ENCODE results near the gene ZDHHC1. TPM values are rescaled to one million over a fixed set of nuclear protein-coding genes. Genes with fewer than 3 reads are reported as not detected.

ZDHHC1 gene
- total and polyA plus RNA-seq, 2 experiments from 2014 or later: 18.7 to 22.4 TPM

DNA sequence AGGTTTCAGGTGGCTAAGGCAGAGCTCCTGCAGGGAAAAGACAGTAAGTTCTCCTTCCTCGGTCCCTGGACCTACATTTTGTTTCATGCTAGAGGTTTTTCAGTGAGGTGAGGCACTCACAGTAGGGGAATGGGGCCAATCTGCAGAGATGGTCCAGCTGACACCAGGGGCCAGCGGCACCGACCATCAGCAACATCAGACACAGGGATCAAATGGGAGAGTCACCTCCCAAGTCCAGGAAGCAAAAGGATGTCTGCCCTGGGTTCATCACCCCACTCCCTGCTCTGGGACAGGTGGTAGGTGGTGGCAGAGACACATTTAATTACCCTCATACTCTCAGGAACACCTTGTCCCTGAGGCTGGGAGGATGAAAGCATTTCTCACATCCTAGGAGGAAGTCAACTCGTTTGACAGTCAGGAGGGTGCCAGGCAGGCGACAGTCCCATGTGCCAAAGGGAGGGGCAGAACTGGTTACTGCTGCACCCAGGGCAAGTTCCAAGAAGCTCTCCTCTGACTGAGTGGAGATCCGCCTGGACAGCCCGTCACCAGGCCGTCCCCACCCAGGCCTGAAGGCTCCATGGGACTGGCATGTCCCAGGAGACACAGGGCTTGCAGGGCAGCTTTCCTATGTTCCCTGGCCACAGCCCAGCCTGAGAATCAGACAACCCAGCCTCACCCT lies 45.5 kb upstream of the ZDHHC1 start:
- no peaks in the 10 kb centered on the region for H3K36me3 ChIP-seq
- H3K4me3 ChIP-seq: no peak overlapping the region
- H3K27me3 ChIP-seq: no peaks in the 10 kb centered on the region
- TF ChIP-seq, protein P1, sequence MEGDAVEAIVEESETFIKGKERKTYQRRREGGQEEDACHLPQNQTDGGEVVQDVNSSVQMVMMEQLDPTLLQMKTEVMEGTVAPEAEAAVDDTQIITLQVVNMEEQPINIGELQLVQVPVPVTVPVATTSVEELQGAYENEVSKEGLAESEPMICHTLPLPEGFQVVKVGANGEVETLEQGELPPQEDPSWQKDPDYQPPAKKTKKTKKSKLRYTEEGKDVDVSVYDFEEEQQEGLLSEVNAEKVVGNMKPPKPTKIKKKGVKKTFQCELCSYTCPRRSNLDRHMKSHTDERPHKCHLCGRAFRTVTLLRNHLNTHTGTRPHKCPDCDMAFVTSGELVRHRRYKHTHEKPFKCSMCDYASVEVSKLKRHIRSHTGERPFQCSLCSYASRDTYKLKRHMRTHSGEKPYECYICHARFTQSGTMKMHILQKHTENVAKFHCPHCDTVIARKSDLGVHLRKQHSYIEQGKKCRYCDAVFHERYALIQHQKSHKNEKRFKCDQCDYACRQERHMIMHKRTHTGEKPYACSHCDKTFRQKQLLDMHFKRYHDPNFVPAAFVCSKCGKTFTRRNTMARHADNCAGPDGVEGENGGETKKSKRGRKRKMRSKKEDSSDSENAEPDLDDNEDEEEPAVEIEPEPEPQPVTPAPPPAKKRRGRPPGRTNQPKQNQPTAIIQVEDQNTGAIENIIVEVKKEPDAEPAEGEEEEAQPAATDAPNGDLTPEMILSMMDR (IDR thresholded peaks at IDR 0.05; ENCODE audit: low read depth, low read length): no peak
- no peak overlapping the region for H3K27ac ChIP-seq
- DNase-seq (ENCODE audit: low read depth in 1 of 2, low spot score in 1 of 2): no peak
- H3K4me1 ChIP-seq (ENCODE audit: low read depth): peaks cover 21% of the 10 kb centered on the region
- no peaks in the 10 kb centered on the region for H3K9me3 ChIP-seq (ENCODE audit: low read depth)

DNA sequence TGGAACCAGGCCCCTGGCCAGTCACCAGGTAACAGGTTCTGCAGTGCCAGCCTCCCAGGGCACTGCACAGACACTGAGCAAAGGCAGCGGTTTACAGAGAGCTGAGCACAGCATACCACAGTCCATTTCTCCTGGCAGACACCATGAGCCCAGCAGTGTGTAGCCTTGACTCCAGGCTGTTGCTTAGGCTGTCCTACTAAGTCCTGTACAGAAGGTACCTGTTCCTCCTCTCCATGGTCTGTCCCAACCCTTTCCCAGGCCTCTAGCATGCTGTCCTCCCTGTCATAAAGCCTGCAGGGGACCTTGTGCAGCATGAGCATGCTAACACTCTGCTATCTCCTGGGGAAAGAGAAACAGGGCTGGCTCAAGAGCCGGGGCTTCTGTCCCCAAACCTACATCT lies 44.7 kb upstream of the ZDHHC1 start:
- H3K9me3 ChIP-seq (ENCODE audit: low read depth): no peaks in the 10 kb centered on the region
- H3K4me3 ChIP-seq: no peak overlapping the region
- no peak for DNase-seq (ENCODE audit: low read depth in 1 of 2, low spot score in 1 of 2)
- no peak overlapping the region for H3K27ac ChIP-seq
- no peaks in the 10 kb centered on the region for H3K27me3 ChIP-seq
- peaks cover 23% of the 10 kb centered on the region for H3K4me1 ChIP-seq (ENCODE audit: low read depth)
- H3K36me3 ChIP-seq: no peaks in the 10 kb centered on the region
- TF ChIP-seq, protein P1 (IDR thresholded peaks at IDR 0.05; ENCODE audit: low read depth, low read length): no peak

DNA sequence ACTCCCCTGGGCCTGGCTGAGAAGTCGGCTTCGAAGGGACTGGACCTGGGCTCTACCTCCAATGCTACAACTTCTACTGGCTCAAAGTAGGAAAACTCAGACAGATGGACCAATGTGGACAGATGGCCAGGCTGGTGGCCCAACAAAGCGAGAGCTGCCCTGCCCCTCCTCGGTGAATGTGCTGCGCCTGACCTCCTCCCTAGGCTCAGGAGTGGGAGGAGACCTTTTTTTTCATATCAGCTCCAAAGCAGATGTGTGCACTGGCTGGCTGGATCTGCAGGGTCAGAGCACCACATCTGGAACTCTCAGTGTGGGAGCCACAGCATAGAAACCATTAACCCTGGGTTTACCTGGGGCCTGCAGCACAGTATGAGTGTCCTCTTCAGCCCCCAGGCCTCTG lies 43.9 kb upstream of the ZDHHC1 start:
- peaks cover 20% of the 10 kb centered on the region for H3K4me1 ChIP-seq (ENCODE audit: low read depth)
- no peak for DNase-seq (ENCODE audit: low read depth in 1 of 2, low spot score in 1 of 2)
- no peaks in the 10 kb centered on the region for H3K36me3 ChIP-seq
- H3K27me3 ChIP-seq: no peaks in the 10 kb centered on the region
- no peak overlapping the region for H3K4me3 ChIP-seq
- no peaks in the 10 kb centered on the region for H3K9me3 ChIP-seq (ENCODE audit: low read depth)
- TF ChIP-seq, protein P1 (IDR thresholded peaks at IDR 0.05; ENCODE audit: low read depth, low read length): no peak
- peak overlapping the region; percentile 76 for H3K27ac ChIP-seq

DNA sequence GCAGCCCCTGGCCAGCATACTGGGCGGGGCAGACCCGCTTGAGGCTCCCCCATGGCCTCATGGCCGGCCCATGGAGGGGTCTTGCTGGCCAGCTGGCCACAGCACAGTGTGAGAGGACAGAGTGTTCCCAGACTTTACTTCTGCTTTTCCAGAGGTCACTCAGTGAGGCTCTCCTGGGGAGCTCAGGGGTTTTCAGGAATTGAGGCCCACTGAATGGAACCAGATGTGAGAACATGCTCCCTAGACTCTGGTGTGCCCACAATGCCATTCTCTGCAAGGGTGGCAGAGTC lies 43.5 kb upstream of the ZDHHC1 start:
- Histone ChIP-seq H3K27me3 (no peaks in the 10 kb centered on the region), H3K4me3 (no peak overlapping the region), H3K9me3 (ENCODE audit: low read depth) (no peaks in the 10 kb centered on the region), H3K4me1 (ENCODE audit: low read depth) (peaks cover 20% of the 10 kb centered on the region), H3K27ac (peak overlapping the region; percentile 76), H3K36me3 (no peaks in the 10 kb centered on the region)
- no peak for DNase-seq (ENCODE audit: low read depth in 1 of 2, low spot score in 1 of 2)
- TF ChIP-seq, protein P1 (IDR thresholded peaks at IDR 0.05; ENCODE audit: low read depth, low read length): no peak

DNA sequence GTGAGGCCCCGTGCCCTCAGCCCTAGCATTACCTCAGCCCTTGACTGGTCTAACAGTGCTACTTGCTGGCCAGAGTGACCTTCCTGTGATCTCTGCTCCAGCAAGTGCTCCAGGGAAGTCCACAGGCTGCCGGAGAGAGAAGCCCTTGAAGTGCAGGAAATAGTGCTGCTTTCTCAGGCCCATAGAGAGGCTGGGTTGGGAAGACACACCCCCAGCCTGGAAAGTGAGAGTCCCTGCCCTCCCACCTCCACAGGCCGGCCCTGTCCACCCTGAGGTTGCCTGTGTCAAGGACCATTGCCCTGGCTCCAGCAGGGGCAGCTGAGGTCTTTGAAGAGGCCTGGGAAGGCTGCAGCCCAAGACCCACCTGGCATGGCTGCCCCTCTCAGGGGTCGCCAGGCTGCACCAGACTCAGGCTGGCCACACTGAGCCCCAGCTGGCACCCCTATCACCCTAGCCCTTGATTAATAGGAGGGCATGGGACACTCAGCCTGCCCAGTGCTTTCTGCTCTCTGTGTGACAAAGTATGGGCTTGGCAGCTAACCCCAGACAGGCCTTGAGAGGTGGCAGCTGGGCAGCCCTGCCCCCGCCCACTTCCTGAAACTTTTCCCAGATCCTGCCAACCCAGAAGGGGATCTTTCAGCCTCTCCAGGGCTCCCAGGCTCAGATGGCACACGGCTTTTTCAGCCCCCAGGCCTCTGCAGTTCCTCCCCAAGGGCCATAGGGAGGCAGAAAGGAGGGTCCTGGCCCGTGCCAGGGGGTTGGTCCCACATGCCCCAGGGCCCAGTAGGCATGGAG lies 43.0 kb upstream of the ZDHHC1 start:
- Histone ChIP-seq H3K4me3 (no peak overlapping the region), H3K27ac (peak overlapping the region; percentile 76), H3K4me1 (ENCODE audit: low read depth) (peaks cover 20% of the 10 kb centered on the region), H3K27me3 (no peaks in the 10 kb centered on the region), H3K36me3 (no peaks in the 10 kb centered on the region), H3K9me3 (ENCODE audit: low read depth) (no peaks in the 10 kb centered on the region)
- TF ChIP-seq, protein P1 (IDR thresholded peaks at IDR 0.05; ENCODE audit: low read depth, low read length): no peak
- peak; percentile 25 to 88 for DNase-seq (ENCODE audit: low read depth in 1 of 2, low spot score in 1 of 2)
